SK-N-SH (cell line): ENCODE data around the gene HSD11B2. TPM values are rescaled to one million over a fixed set of nuclear protein-coding genes. Genes with fewer than 3 reads are reported as not detected.

Source experiments
- CTCF ChIA-PET: fragments of 300-600, 350-600 bp; formaldehyde crosslinking; extraction: SDS; loops from one replicate; lab custom pipeline; 2021; lab: Yijun Ruan, JAX
- POLR2A ChIA-PET: fragments of 350-600 bp; sonication (Branson Sonifier 250); formaldehyde crosslinking; extraction: SDS; loops from one replicate; lab custom pipeline; 2020; ENCODE audit warnings: antibody characterized with exemption, inconsistent platforms; lab: Yijun Ruan, JAX
- DNase-seq: peaks from one replicate; pipeline ENCODE4 v3.0.0; 2012
- H2AFZ ChIP-seq: fragments of 200-600 bp; sonication (generic); 2 replicates; pipeline ENCODE4 v1.8.1; 2016; ENCODE audit warnings: antibody characterized with exemption, mild to moderate bottlenecking, low read depth
- H3F3A ChIP-seq: fragments of 200-600 bp; sonication (generic); replicated peaks from 2 replicates; pipeline ENCODE3; 2016; ENCODE audit warnings: antibody characterized with exemption, mild to moderate bottlenecking; ENCODE audit not compliant: insufficient read depth
- H3K27ac ChIP-seq, 2 experiments: fragments of 200-500 bp in 1 of 2; fragments of 200-600 bp in 1 of 2; sonication (Bioruptor generic) in 1 of 2; sonication (generic), shearing (Covaris generic) in 1 of 2; 2 replicates each; pipeline versions ENCODE4 v1.5.1 to v1.6.1; 2014 to 2016; ENCODE audit warnings: low read depth in 2 of 2, inconsistent platforms in 1 of 2, low read length in 1 of 2, mild to moderate bottlenecking in 1 of 2, mixed read lengths in 1 of 2
- H3K27me3 ChIP-seq: fragments of 200-600 bp; sonication (generic), shearing (Covaris generic); 2 replicates; pipeline ENCODE4 v1.6.1; 2016; ENCODE audit warnings: mixed run types; ENCODE audit not compliant: insufficient read depth
- H3K36me3 ChIP-seq, 2 experiments: fragments of 200-500 bp in 1 of 2; fragments of 200-600 bp in 1 of 2; sonication (Bioruptor generic) in 1 of 2; sonication (generic) in 1 of 2; replicated peaks in 1 of 2; 2 replicates each; pipeline versions ENCODE3 to v1.5.1; 2014 to 2016; ENCODE audit warnings: low read length in 1 of 2, mild to moderate bottlenecking in 1 of 2; ENCODE audit not compliant: insufficient read depth in 2 of 2, control insufficient read depth in 1 of 2
- H3K4me1 ChIP-seq, 2 experiments: fragments of 200-500 bp in 1 of 2; fragments of 200-600 bp in 1 of 2; sonication (Bioruptor generic) in 1 of 2; sonication (generic), shearing (Covaris generic) in 1 of 2; 2 replicates each; pipeline versions ENCODE4 v1.5.1 to v1.6.1; 2014 to 2016; ENCODE audit warnings: low read depth in 1 of 2, low read length in 1 of 2, mixed run types in 1 of 2; ENCODE audit not compliant: insufficient read depth in 2 of 2, control insufficient read depth in 1 of 2
- H3K4me2 ChIP-seq: fragments of 200-600 bp; sonication (generic), shearing (Covaris generic); 2 replicates; pipeline ENCODE4 v1.6.1; 2017; ENCODE audit warnings: mixed run types
- H3K4me3 ChIP-seq, 2 experiments: fragments of 200-500 bp in 1 of 2; fragments of 200-600 bp in 1 of 2; sonication (Bioruptor generic) in 1 of 2; sonication (generic), shearing (Covaris generic) in 1 of 2; 2 replicates each; pipeline versions ENCODE4 v1.5.1 to v1.8.1; 2014 to 2016; ENCODE audit warnings: low read depth in 2 of 2, inconsistent platforms in 1 of 2, low read length in 1 of 2, mild to moderate bottlenecking in 1 of 2, mixed read lengths in 1 of 2, moderate library complexity in 1 of 2
- H3K79me2 ChIP-seq: fragments of 200-600 bp; sonication (generic); 2 replicates; pipeline ENCODE4 v1.8.1; 2017; ENCODE audit warnings: mild to moderate bottlenecking; ENCODE audit not compliant: insufficient read depth
- H3K9ac ChIP-seq: fragments of 200-600 bp; sonication (generic); 2 replicates; pipeline ENCODE4 v1.6.1; 2017; ENCODE audit warnings: mixed run types
- H3K9me2 ChIP-seq: fragments of 200-600 bp; sonication (generic); 2 replicates; pipeline ENCODE4 v1.6.1; 2017; ENCODE audit warnings: mixed run types
- H3K9me3 ChIP-seq: fragments of 200-600 bp; sonication (generic); 2 replicates; pipeline ENCODE4 v1.6.1; 2017; ENCODE audit warnings: mixed run types, mild to moderate bottlenecking, moderate library complexity
- H4K20me1 ChIP-seq: fragments of 200-600 bp; sonication (generic); 2 replicates; pipeline ENCODE4 v1.6.1; 2017; ENCODE audit warnings: mild to moderate bottlenecking, mixed run types; ENCODE audit not compliant: insufficient read depth
- CHD2 ChIP-seq: fragments of 150-350 bp; IDR thresholded peaks from 2 replicates; pipeline ENCODE4 v1.6.1; 2018; ENCODE audit warnings: low read length; ENCODE audit not compliant: partially characterized antibody
- EP300 ChIP-seq, 2 experiments: IDR thresholded peaks; 2 replicates each; pipeline versions ENCODE4 v1.4.0 to v1.6.1; 2012; ENCODE audit warnings: borderline replicate concordance in 1 of 2, low read depth in 1 of 2, low read length in 1 of 2
- EZH2phosphoT487 ChIP-seq: fragments of 200-600 bp; sonication (generic); IDR thresholded peaks from 2 replicates; pipeline ENCODE4 v1.6.1; 2017; ENCODE audit warnings: low read depth, mixed run types, mild to moderate bottlenecking, antibody characterized with exemption, moderate library complexity, borderline replicate concordance
- GATA2 ChIP-seq: sonication (generic); formaldehyde crosslinking; IDR thresholded peaks from 2 replicates; pipeline ENCODE4 v1.5.0; 2020; ENCODE audit warnings: mild to moderate bottlenecking, missing genetic modification reagents
- JUND ChIP-seq: IDR thresholded peaks from 2 replicates; pipeline ENCODE4 v1.4.0; 2012
- MEF2A ChIP-seq: IDR thresholded peaks from 2 replicates; pipeline ENCODE4 v1.4.0; 2012; ENCODE audit warnings: low read depth, borderline replicate concordance
- MXI1 ChIP-seq: IDR thresholded peaks from 2 replicates; pipeline ENCODE4 v1.6.1; 2012; ENCODE audit warnings: mild to moderate bottlenecking, low read depth, low read length, improper control_type of control experiment
- NFIC ChIP-seq: IDR thresholded peaks from 2 replicates; pipeline ENCODE4 v1.4.0; 2012; ENCODE audit warnings: borderline replicate concordance
- NRF1 ChIP-seq: IDR thresholded peaks from 2 replicates; pipeline ENCODE4 v1.6.1; 2012; ENCODE audit warnings: low read depth, mild to moderate bottlenecking, low read length
- RAD21 ChIP-seq: IDR thresholded peaks from 2 replicates; pipeline ENCODE4 v1.6.1; 2012; ENCODE audit warnings: mild to moderate bottlenecking, low read length
- RCOR1 ChIP-seq: fragments of 150-350 bp; IDR thresholded peaks from 2 replicates; pipeline ENCODE4 v1.6.1; 2017; ENCODE audit warnings: antibody characterized with exemption, low read length
- RFX5 ChIP-seq: IDR thresholded peaks from 2 replicates; pipeline ENCODE4 v1.6.1; 2012; ENCODE audit warnings: mild to moderate bottlenecking, improper control_type of control experiment, low read length
- RXRA ChIP-seq: IDR thresholded peaks from 2 replicates; pipeline ENCODE4 v1.4.0; 2012; ENCODE audit warnings: low read depth, mild to moderate bottlenecking, borderline replicate concordance
- TEAD4 ChIP-seq: IDR thresholded peaks from 2 replicates; pipeline ENCODE4 v1.4.0; 2012; ENCODE audit warnings: mild to moderate bottlenecking, borderline replicate concordance; ENCODE audit not compliant: insufficient read depth
- WGBS: methylation state at CpG from one replicate; pipeline ENCODE4 v1.1.6; 2017; ENCODE audit warnings: low lambda C conversion rate; 5-methylcytosine and 5-hydroxymethylcytosine counted together
- polyA plus RNA-seq, 3 experiments: library from polyadenylated mRNA; depleted of rRNA; stranded (reverse); fragments of >200 nt; gene quantifications; 2 replicates each; pipeline ENCODE4 v1.2.3, GENCODE V29; 2012
- TF ChIP-seq, protein P1 (sequence below): fragments of 150-350 bp; IDR thresholded peaks from 2 replicates; pipeline ENCODE4 v1.6.1; 2017; ENCODE audit warnings: antibody characterized with exemption, low read length, low read depth, borderline replicate concordance
- TF ChIP-seq, protein P2 (sequence below): IDR thresholded peaks from 2 replicates; pipeline ENCODE4 v1.4.0; 2012; ENCODE audit warnings: low read depth, borderline replicate concordance
- TF ChIP-seq, protein P3 (sequence below): IDR thresholded peaks from 2 replicates; pipeline ENCODE4 v1.4.0; 2012; ENCODE audit warnings: low read depth, borderline replicate concordance

HSD11B2 gene
- polyA plus RNA-seq, 1 of the 3 experiments (the other 2 are of a cell fraction), result 0.23 TPM

DNA sequence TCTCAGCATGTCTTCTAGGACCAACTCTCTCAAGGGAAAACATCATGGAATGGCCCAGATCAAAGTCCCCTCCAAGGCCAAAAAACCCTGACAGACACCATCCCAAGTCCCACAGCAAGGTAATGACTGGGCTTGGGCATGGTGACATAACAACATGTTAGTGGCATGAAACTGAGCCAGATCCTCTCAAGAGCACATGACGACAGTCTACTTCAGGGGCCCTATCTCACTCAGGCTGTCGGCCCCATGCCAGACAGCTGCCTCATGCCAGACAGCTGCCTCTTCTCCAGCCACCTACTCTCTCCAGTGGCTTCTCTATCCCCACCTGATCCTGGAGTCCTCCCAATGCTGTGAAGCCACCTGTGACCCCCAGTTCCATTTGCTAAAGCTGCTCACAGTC lies 18.4 kb downstream of the HSD11B2 start:
- Histone ChIP-seq H3K79me2 (peaks cover 4% of the 10 kb centered on the region; the same call in 1 of the 2 replicates), H3K9me3 (no peaks in the 10 kb centered on the region), H4K20me1 (peaks cover 29% of the 10 kb centered on the region; the same call in 1 of the 2 replicates), H3K27ac (no peak overlapping the region), H3K4me3 (no peak overlapping the region), H3F3A (no peaks in the 10 kb centered on the region), H3K4me1 (peaks cover 0 to 17% of the 10 kb centered on the region in 2 experiments; a peak in 1 of 4 replicates), H2AFZ (no peak overlapping the region), H3K27me3 (no peaks in the 10 kb centered on the region), H3K36me3 (peaks cover 0 to 15% of the 10 kb centered on the region in 2 experiments), H3K9me2 (no peaks in the 10 kb centered on the region), H3K9ac (no peak overlapping the region), H3K4me2 (no peak overlapping the region)
- ChIA-PET POLR2A (no interaction called here), CTCF (interaction anchor here (2.2 to 2.7 kb wide), 3 partner anchors 16 to 32 kb away, joined by 8 to 9 read pairs (median 8); partner anchors contain the start of gene ATP6V0D1)
- WGBS, result no CpG with 5 or more reads among the region's 2 CpGs
- DNase-seq, result no peak
- TF ChIP-seq, protein P1, sequence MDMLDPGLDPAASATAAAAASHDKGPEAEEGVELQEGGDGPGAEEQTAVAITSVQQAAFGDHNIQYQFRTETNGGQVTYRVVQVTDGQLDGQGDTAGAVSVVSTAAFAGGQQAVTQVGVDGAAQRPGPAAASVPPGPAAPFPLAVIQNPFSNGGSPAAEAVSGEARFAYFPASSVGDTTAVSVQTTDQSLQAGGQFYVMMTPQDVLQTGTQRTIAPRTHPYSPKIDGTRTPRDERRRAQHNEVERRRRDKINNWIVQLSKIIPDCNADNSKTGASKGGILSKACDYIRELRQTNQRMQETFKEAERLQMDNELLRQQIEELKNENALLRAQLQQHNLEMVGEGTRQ, result no peak
- TF ChIP-seq RFX5 (no peak), EP300 (IDR thresholded peaks at IDR 0.05; ENCODE audit: borderline replicate concordance in 1 of 2, low read depth in 1 of 2, low read length in 1 of 2) (no peak), TEAD4 (no peak), JUND (no peak), RCOR1 (no peak)

DNA sequence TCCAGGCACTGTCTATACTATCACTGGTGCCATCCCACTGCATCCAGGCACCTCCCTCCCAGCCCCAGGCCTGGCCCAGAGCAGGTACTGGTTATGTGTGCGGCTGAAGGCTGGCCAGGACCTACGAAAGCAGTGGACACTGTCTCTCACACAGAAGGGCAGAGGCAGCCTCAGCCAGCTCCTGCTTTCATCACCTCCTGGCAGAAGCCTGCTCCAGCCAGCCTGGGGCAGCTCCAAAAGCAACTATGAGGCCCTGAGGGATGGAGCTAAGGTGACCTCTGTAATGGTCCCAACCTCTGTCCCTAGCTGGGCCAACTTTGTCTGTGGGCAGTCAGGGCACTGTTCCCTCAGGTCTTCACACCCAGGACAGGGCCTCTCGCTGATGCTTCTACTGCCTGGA lies 18.8 kb downstream of the HSD11B2 start:
- Histone ChIP-seq H3K79me2 (peaks cover 4% of the 10 kb centered on the region; the same call in 1 of the 2 replicates), H3K27ac (no peak overlapping the region), H4K20me1 (peaks cover 28% of the 10 kb centered on the region; the same call in 1 of the 2 replicates), H3K36me3 (peaks cover 0 to 11% of the 10 kb centered on the region in 2 experiments), H3K9ac (no peak overlapping the region), H3K4me1 (peaks cover 0 to 17% of the 10 kb centered on the region in 2 experiments; a peak in 1 of 4 replicates), H3K27me3 (no peaks in the 10 kb centered on the region), H3K4me3 (no peak overlapping the region), H3K4me2 (no peak overlapping the region), H3K9me2 (no peaks in the 10 kb centered on the region), H3F3A (no peaks in the 10 kb centered on the region), H3K9me3 (no peaks in the 10 kb centered on the region), H2AFZ (no peak overlapping the region)
- TF ChIP-seq MXI1 (no peak), EZH2phosphoT487 (no peak), NFIC (no peak), CHD2 (no peak), NRF1 (no peak), RCOR1 (no peak), EP300 (IDR thresholded peaks at IDR 0.05; ENCODE audit: borderline replicate concordance in 1 of 2, low read depth in 1 of 2, low read length in 1 of 2) (no peak), GATA2 (CRISPR knock-in tag) (no peak), MEF2A (no peak), RAD21 (no peak), JUND (no peak), RXRA (no peak)
- TF ChIP-seq, protein P2, sequence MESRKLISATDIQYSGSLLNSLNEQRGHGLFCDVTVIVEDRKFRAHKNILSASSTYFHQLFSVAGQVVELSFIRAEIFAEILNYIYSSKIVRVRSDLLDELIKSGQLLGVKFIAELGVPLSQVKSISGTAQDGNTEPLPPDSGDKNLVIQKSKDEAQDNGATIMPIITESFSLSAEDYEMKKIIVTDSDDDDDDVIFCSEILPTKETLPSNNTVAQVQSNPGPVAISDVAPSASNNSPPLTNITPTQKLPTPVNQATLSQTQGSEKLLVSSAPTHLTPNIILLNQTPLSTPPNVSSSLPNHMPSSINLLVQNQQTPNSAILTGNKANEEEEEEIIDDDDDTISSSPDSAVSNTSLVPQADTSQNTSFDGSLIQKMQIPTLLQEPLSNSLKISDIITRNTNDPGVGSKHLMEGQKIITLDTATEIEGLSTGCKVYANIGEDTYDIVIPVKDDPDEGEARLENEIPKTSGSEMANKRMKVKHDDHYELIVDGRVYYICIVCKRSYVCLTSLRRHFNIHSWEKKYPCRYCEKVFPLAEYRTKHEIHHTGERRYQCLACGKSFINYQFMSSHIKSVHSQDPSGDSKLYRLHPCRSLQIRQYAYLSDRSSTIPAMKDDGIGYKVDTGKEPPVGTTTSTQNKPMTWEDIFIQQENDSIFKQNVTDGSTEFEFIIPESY, result no peak
- TF ChIP-seq, protein P3, sequence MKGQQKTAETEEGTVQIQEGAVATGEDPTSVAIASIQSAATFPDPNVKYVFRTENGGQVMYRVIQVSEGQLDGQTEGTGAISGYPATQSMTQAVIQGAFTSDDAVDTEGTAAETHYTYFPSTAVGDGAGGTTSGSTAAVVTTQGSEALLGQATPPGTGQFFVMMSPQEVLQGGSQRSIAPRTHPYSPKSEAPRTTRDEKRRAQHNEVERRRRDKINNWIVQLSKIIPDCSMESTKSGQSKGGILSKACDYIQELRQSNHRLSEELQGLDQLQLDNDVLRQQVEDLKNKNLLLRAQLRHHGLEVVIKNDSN, result no peak
- CTCF ChIA-PET, result interaction anchor here (2.2 to 2.7 kb wide), 4 partner anchors 16 to 123 kb away, joined by 6 to 9 read pairs (median 8); partner anchors contain the start of genes ATP6V0D1, KCTD19 and LRRC36
- 100% methylated on average over 2 of the region's 3 CpGs for WGBS
- no peak for DNase-seq
- POLR2A ChIA-PET, result no interaction called here
